HepG2 (cell line): ENCODE results near the gene WNT3A. TPM values are rescaled to one million over a fixed set of nuclear protein-coding genes. Genes with fewer than 3 reads are reported as not detected.

Source experiments
- ATAC-seq: fragments of 200-7000 bp; cut with Tn5 transposase; 3 replicates; pipeline ENCODE4 v1.9.1; 2020; ENCODE audit warnings: mild to moderate bottlenecking, moderate library complexity
- BruUV-seq: library from RNA; stranded (reverse); fragments of 400-500 nt; replicated peaks from 2 replicates; lab custom pipeline; 2021; lab: Mats Ljungman, UMichigan
- CTCF ChIA-PET: fragments of 300-600 bp; formaldehyde crosslinking; extraction: SDS; loops from one replicate; lab custom pipeline; 2021; ENCODE audit warnings: low total read pairs, inconsistent platforms, low intra/inter-chr PET ratio; lab: Yijun Ruan, JAX
- POLR2A ChIA-PET: fragments of 350-600 bp; sonication (Branson Sonifier 250); formaldehyde crosslinking; loops from one replicate; lab custom pipeline; 2020; ENCODE audit warnings: antibody characterized with exemption, inconsistent platforms; lab: Yijun Ruan, JAX
- DNase-seq: peaks from one replicate; pipeline ENCODE4 v3.0.0-alpha.2; 2015; ENCODE audit warnings: low spot score
- FAIRE-seq: peaks from 3 replicates; lab custom pipeline; 2011; peaks lifted over from hg19 to GRCh38; lab: Jason Lieb, UNC
- H2AFZ ChIP-seq: one replicate; pipeline ENCODE4 v1.6.1; 2011; ENCODE audit warnings: low read length, inconsistent platforms
- H3K27ac ChIP-seq: fragments of 300-600 bp; 3 replicates; pipeline ENCODE4 v1.8.0; 2011; ENCODE audit warnings: mixed run types, mild to moderate bottlenecking, mixed read lengths, low read length, inconsistent platforms; ENCODE audit not compliant: insufficient read depth; ENCODE audit errors: extremely low read length
- H3K27me3 ChIP-seq, 2 experiments: fragments of 200-600 bp in 1 of 2; 2 replicates in 1 of 2; 3 replicates in 1 of 2; pipeline versions ENCODE4 v1.6.0 to v1.8.0; 2011; ENCODE audit warnings: low read length in 2 of 2, mild to moderate bottlenecking in 2 of 2, moderate library complexity in 2 of 2, inconsistent platforms in 1 of 2; ENCODE audit not compliant: insufficient read depth in 2 of 2, control insufficient read depth in 1 of 2
- H3K36me3 ChIP-seq, 2 experiments: fragments of 200-600 bp in 1 of 2; replicated peaks in 1 of 2; 2 replicates in 1 of 2; 3 replicates in 1 of 2; pipeline versions ENCODE4 v1.5.1 to v1.8.0; 2011; ENCODE audit warnings: low read length in 2 of 2, inconsistent platforms in 1 of 2; ENCODE audit not compliant: insufficient read depth in 2 of 2, control insufficient read depth in 1 of 2
- H3K4me1 ChIP-seq: 2 replicates; pipeline ENCODE4 v1.5.1; 2012; ENCODE audit warnings: low read length, inconsistent platforms; ENCODE audit not compliant: insufficient read depth
- H3K4me2 ChIP-seq: 2 replicates; pipeline ENCODE4 v1.6.0; 2011; ENCODE audit warnings: low read depth, low read length, inconsistent platforms
- H3K4me3 ChIP-seq, 3 experiments: fragments of 200-600 bp in 1 of 3; sonication (generic), shearing (Covaris generic) in 1 of 3; replicated peaks in 1 of 3; 2 replicates each; pipeline ENCODE4 v1.5.1; 2011 to 2016; ENCODE audit warnings: low read length in 3 of 3, inconsistent platforms in 2 of 3, low read depth in 2 of 3, mild to moderate bottlenecking in 2 of 3, control low read depth in 1 of 3, mixed read lengths in 1 of 3; ENCODE audit not compliant: insufficient read depth in 1 of 3
- H3K79me2 ChIP-seq: one replicate; pipeline ENCODE4 v1.6.1; 2011; ENCODE audit warnings: low read length, inconsistent platforms; ENCODE audit not compliant: insufficient read depth
- H3K9ac ChIP-seq: 2 replicates; pipeline ENCODE4 v1.6.0; 2011; ENCODE audit warnings: mild to moderate bottlenecking, low read depth, low read length, inconsistent platforms; ENCODE audit not compliant: insufficient read depth
- H3K9me3 ChIP-seq: 2 replicates; pipeline ENCODE4 v1.5.1; 2012; ENCODE audit warnings: mild to moderate bottlenecking, low read length
- H4K20me1 ChIP-seq: 2 replicates; pipeline ENCODE4 v1.6.0; 2011; ENCODE audit warnings: inconsistent platforms, mild to moderate bottlenecking, low read length, moderate library complexity; ENCODE audit not compliant: insufficient read depth
- CHD4 ChIP-seq: fragments of 200-600 bp; sonication (generic); IDR thresholded peaks from 2 replicates; pipeline ENCODE4 v1.7.0; 2017; ENCODE audit warnings: mild to moderate bottlenecking, low read length, borderline replicate concordance
- HNF4G ChIP-seq, 2 experiments: sonication (generic) in 1 of 2; formaldehyde crosslinking in 1 of 2; IDR thresholded peaks; 2 replicates each; pipeline versions ENCODE4 v1.4.0 to v1.6.1; 2011 to 2020; ENCODE audit warnings: borderline replicate concordance in 2 of 2, low read depth in 2 of 2, mild to moderate bottlenecking in 2 of 2, low read length in 1 of 2, missing genetic modification reagents in 1 of 2, moderate library complexity in 1 of 2
- ISL2 ChIP-seq: sonication (generic); formaldehyde crosslinking; IDR thresholded peaks from 2 replicates; pipeline ENCODE4 v1.5.0; 2020; ENCODE audit warnings: missing genetic modification reagents
- JUN ChIP-seq: sonication (generic); formaldehyde crosslinking; IDR thresholded peaks from 2 replicates; pipeline ENCODE4 v1.4.0; 2020; ENCODE audit warnings: mild to moderate bottlenecking, missing genetic modification reagents
- KDM2A ChIP-seq: sonication (generic); formaldehyde crosslinking; IDR thresholded peaks from 2 replicates; pipeline ENCODE4 v1.4.0; 2020; ENCODE audit warnings: low read depth, missing genetic modification reagents, borderline replicate concordance
- KDM5A ChIP-seq: fragments of 200-600 bp; sonication (generic); IDR thresholded peaks from 2 replicates; pipeline ENCODE4 v1.7.0; 2018; ENCODE audit warnings: antibody characterized with exemption, mild to moderate bottlenecking, low read length, borderline replicate concordance
- KLF13 ChIP-seq: sonication (generic); formaldehyde crosslinking; IDR thresholded peaks from 2 replicates; pipeline ENCODE4 v1.4.0; 2020; ENCODE audit warnings: mild to moderate bottlenecking, missing genetic modification reagents
- MEF2D ChIP-seq: sonication (generic); formaldehyde crosslinking; IDR thresholded peaks from 2 replicates; pipeline ENCODE4 v1.5.1; 2020; ENCODE audit warnings: mild to moderate bottlenecking, missing genetic modification reagents
- MXI1 ChIP-seq: IDR thresholded peaks from 3 replicates; pipeline ENCODE4 v1.6.1; 2012; ENCODE audit warnings: low read depth, low read length, inconsistent platforms, borderline replicate concordance
- NFE2L2 ChIP-seq: fragments of 150-350 bp; IDR thresholded peaks from 2 replicates; pipeline ENCODE4 v1.6.1; 2014; ENCODE audit warnings: low read length
- SMYD3 ChIP-seq: sonication (generic); formaldehyde crosslinking; IDR thresholded peaks from 2 replicates; pipeline ENCODE4 v1.8.1; 2023; ENCODE audit warnings: mild to moderate bottlenecking, missing genetic modification reagents
- SP1 ChIP-seq, 2 experiments: fragments of 450-650 bp in 1 of 2; sonication (generic) in 1 of 2; formaldehyde crosslinking in 1 of 2; IDR thresholded peaks; 2 replicates each; pipeline versions ENCODE4 v1.4.0 to v1.6.1; 2016 to 2020; ENCODE audit warnings: missing genetic modification reagents in 1 of 2
- TBL1XR1 ChIP-seq: fragments of 150-350 bp; IDR thresholded peaks from 2 replicates; pipeline ENCODE4 v1.6.1; 2014; ENCODE audit warnings: borderline replicate concordance, low read length; ENCODE audit not compliant: partially characterized antibody
- THAP11 ChIP-seq: IDR thresholded peaks from 2 replicates; pipeline ENCODE4 v1.6.1; 2016; ENCODE audit warnings: missing biosample characterization, missing genetic modification reagents
- ZFAT ChIP-seq: sonication (generic); formaldehyde crosslinking; conservative IDR thresholded peaks from 2 replicates; pipeline ENCODE4 v1.8.1; 2023; ENCODE audit warnings: missing genetic modification reagents, inconsistent platforms
- ZFP41 ChIP-seq: sonication (generic); formaldehyde crosslinking; IDR thresholded peaks from 2 replicates; pipeline ENCODE4 v1.4.0; 2020; ENCODE audit warnings: mild to moderate bottlenecking, missing genetic modification reagents, borderline replicate concordance
- ZMYM3 ChIP-seq: sonication (generic); formaldehyde crosslinking; IDR thresholded peaks from 2 replicates; pipeline ENCODE4 v1.5.1; 2020; ENCODE audit warnings: mild to moderate bottlenecking, missing genetic modification reagents
- ZNF709 ChIP-seq: sonication (generic); formaldehyde crosslinking; IDR thresholded peaks from 2 replicates; pipeline ENCODE4 v1.5.0; 2020; ENCODE audit warnings: mild to moderate bottlenecking, missing genetic modification reagents
- ZNF772 ChIP-seq: sonication (generic); formaldehyde crosslinking; IDR thresholded peaks from 2 replicates; pipeline ENCODE4 v1.5.0; 2020; ENCODE audit warnings: mild to moderate bottlenecking, missing genetic modification reagents
- WGBS: methylation state at CpG from one replicate; pipeline ENCODE4 v1.1.6; 2017; ENCODE audit warnings: low lambda C conversion rate; 5-methylcytosine and 5-hydroxymethylcytosine counted together
- in situ Hi-C: cut with HindIII; loops from 2 replicates; pipeline ENCODE4 v1.10.0; 2017; ENCODE audit warnings: low pct_unique_long_range_greater_than_20kb; ENCODE audit not compliant: extremely low pct_ligation_motif_present
- intact Hi-C: fragments of 100-400 bp; cut with micrococcal nuclease; formaldehyde crosslinking; loops from one replicate; pipeline ENCODE4 v1.10.0; 2022; ENCODE audit not compliant: unreplicated experiment
- polyA plus RNA-seq, 8 experiments: library from polyadenylated mRNA; depleted of rRNA in 3 of 8; stranded (reverse) in 7 of 8; unstranded in 1 of 8; fragments of >200 nt; fragmentation: Illumina TruSeq in 4 of 8; extraction: Trizol in 4 of 8; gene quantifications; 2 replicates each; pipeline versions ENCODE4 v1.2.1 to v1.2.3, GENCODE V29; 2011 to 2016; ENCODE audit warnings: low read depth in 4 of 8, missing spikeins in 1 of 8, mixed read lengths in 1 of 8; ENCODE audit not compliant: insufficient read depth in 1 of 8
- total RNA-seq, 5 experiments: library from RNA; depleted of rRNA; stranded (reverse); fragments of >200 nt; fragmentation: Illumina TruSeq; extraction: Trizol; gene quantifications; 2 replicates each; pipeline ENCODE4 v1.2.3, GENCODE V29; 2016; ENCODE audit warnings: low read depth in 1 of 5
- TF ChIP-seq, protein P1 (sequence below): sonication (generic); formaldehyde crosslinking; IDR thresholded peaks from 2 replicates; pipeline ENCODE4 v1.5.1; 2020; ENCODE audit warnings: missing genetic modification reagents, mild to moderate bottlenecking, borderline replicate concordance
- TF ChIP-seq, protein P2 (sequence below): IDR thresholded peaks from 2 replicates; pipeline ENCODE4 v1.6.1; 2012; ENCODE audit warnings: inconsistent platforms

The WNT3A gene
- total and polyA plus RNA-seq, 2 of the 13 experiments (the other 11 are each of a cell fraction or from before 2014, with no cell fraction given) = not detected

DNA sequence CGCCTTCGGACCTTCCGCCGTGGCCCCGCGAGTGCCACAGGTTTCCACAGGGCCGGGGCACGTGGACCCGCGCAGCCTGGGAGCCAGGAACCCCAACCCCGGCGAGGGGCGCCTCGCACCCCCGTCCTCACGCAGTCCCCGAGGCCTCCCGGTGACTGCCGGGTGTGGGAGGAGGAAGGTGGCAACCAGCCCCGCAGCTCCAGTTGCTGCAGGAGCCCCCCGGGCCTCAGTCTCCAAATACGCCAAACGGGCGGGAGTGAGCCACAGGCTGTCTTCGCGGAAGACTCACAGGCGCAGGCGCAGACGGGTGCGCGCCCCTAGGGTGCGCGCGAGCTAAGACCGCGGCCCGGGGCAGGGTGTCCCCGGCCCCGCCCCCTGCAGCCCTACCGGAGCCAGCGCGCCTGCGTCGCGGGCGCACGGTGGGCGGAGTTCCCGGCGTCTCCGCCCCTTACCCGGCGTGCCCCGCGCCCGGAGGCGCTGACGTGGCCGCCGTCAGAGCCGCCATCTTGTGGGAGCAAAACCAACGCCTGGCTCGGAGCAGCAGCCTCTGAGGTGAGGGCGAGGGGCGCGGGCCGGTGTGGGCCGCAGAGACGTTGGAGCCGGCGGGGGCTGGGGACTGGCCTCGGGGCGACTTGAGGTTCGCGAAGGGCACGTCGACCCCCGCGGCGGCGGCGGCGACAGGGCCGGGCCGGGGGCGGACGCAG is 75.6 kb downstream of the WNT3A start, which contains the start of gene ARF1:
Gene ARF1, plus strand, starts transcription at position 495 of the 704 bp plus-strand sequence. CDS start 14,407 bp downstream, outside the sequence.
- Histone ChIP-seq H3K79me2 (peaks cover 60% of the 10 kb centered on the region), H3K27ac (peak within 1 kb of the TSS; percentile 86), H3K9me3 (no peaks in the 10 kb centered on the region), H3K4me1 (peaks cover 41% of the 10 kb centered on the region), H3K27me3 (no peaks in the 10 kb centered on the region; a peak in 1 of 5 replicates), H3K4me3 (peak within 1 kb of the TSS; percentile 82 to 100 (median 85)), H3K4me2 (peak within 1 kb of the TSS; percentile 96), H2AFZ (no peak within 1 kb of the TSS), H4K20me1 (peaks cover 41% of the 10 kb centered on the region), H3K9ac (peak within 1 kb of the TSS; percentile 100), H3K36me3 (peaks cover 0 to 10% of the 10 kb centered on the region in 2 experiments; a peak in 2 of 5 replicates)
- ATAC-seq (peak; percentile 77), DNase-seq (peak; percentile 78), FAIRE-seq (peak; percentile 61)
- ChIA-PET CTCF (no interaction called here), POLR2A (interaction anchor here (1.0 to 2.1 kb wide), 8 partner anchors 9 to 92 kb away, joined by 3 to 18 read pairs (median 4); partner anchors contain the start of gene IBA57)
- WGBS = 0% methylated on average over 9 of the region's 87 CpGs
- intact Hi-C loops (loop anchor here (10.0 kb wide), 1 partner anchor 1148 kb away; no protein-coding TSS in a partner anchor), in situ Hi-C loops (no loop called here)
- no TSS peak for BruUV-seq
- TF ChIP-seq, protein P1, sequence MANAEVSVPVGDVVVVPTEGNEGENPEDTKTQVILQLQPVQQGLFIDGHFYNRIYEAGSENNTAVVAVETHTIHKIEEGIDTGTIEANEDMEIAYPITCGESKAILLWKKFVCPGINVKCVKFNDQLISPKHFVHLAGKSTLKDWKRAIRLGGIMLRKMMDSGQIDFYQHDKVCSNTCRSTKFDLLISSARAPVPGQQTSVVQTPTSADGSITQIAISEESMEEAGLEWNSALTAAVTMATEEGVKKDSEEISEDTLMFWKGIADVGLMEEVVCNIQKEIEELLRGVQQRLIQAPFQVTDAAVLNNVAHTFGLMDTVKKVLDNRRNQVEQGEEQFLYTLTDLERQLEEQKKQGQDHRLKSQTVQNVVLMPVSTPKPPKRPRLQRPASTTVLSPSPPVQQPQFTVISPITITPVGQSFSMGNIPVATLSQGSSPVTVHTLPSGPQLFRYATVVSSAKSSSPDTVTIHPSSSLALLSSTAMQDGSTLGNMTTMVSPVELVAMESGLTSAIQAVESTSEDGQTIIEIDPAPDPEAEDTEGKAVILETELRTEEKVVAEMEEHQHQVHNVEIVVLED (CRISPR knock-in tag) = peak; percentile 72; the same call in 1 of the 2 replicates
- TF ChIP-seq TBL1XR1 (no peak), MEF2D (CRISPR knock-in tag) (peak; percentile 26; the same call in 1 of the 2 replicates), ZNF772 (0 out of 2 replicates have a peak, but pooled peaks have one; percentile 29), JUN (CRISPR knock-in tag) (0 out of 2 replicates have a peak, but pooled peaks have one; percentile 33), ZNF709 (CRISPR knock-in tag) (peak; percentile 81; the same call in 1 of the 2 replicates), ZFP41 (CRISPR knock-in tag) (0 out of 2 replicates have a peak, but pooled peaks have one; percentile 70), MXI1 (peak; percentile 55; the same call in 2 of the 3 replicates), KDM5A (0 out of 2 replicates have a peak, but pooled peaks have one; percentile 13), SP1 (IDR thresholded peaks at IDR 0.05) (no peak), SP1 (CRISPR knock-in tag; IDR thresholded peaks at IDR 0.05) (peak; percentile 88), KDM2A (CRISPR knock-in tag) (peak; percentile 73; the same call in 1 of the 2 replicates), ISL2 (CRISPR knock-in tag) (peak; percentile 51; the same call in 1 of the 2 replicates), CHD4 (peak; percentile 32; the same call in 1 of the 2 replicates), SMYD3 (CRISPR knock-in tag) (peak; percentile 47; the same call in 1 of the 2 replicates), ZMYM3 (CRISPR knock-in tag) (peak; percentile 97), KLF13 (CRISPR knock-in tag) (0 out of 2 replicates have a peak, but pooled peaks have one; percentile 47), THAP11 (peak; percentile 85), HNF4G (IDR thresholded peaks at IDR 0.05; ENCODE audit: borderline replicate concordance, low read depth, low read length) (no peak), HNF4G (CRISPR knock-in tag; IDR thresholded peaks at IDR 0.05; ENCODE audit: borderline replicate concordance, low read depth) (no peak), ZFAT (CRISPR knock-in tag) (no peak), NFE2L2 (no peak)
- TF ChIP-seq, protein P2, sequence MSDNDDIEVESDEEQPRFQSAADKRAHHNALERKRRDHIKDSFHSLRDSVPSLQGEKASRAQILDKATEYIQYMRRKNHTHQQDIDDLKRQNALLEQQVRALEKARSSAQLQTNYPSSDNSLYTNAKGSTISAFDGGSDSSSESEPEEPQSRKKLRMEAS = peak; percentile 68
